ENCODE measurements around the gene SUGT1.

DNA sequence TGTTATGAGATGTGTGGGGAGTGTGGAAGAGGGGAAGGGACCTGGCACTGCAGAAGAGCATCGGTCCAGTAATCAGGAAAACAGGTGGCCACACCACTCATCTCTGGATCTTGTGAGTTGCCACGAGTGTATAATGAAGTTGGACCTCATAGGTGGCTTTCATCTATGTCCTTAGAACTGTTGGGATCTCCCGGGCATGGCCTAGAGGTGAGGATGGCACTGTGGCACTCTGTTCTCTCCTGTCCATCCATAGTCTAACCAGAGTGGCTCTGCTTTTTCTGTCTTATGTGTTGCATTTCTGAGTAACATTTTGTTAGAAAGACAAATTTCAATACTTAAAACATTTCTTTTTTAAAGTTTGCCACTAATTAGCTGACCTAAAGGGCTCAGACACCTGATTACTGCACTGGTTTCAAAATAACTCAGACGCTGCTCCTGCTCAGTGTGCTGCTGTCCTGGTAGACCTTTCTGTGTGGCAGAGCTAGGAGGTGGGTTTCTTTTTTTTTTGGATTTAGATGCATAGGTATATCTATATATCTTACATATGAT lies 81.5 kb downstream of the SUGT1 start:
- TF ChIP-seq, protein P1, sequence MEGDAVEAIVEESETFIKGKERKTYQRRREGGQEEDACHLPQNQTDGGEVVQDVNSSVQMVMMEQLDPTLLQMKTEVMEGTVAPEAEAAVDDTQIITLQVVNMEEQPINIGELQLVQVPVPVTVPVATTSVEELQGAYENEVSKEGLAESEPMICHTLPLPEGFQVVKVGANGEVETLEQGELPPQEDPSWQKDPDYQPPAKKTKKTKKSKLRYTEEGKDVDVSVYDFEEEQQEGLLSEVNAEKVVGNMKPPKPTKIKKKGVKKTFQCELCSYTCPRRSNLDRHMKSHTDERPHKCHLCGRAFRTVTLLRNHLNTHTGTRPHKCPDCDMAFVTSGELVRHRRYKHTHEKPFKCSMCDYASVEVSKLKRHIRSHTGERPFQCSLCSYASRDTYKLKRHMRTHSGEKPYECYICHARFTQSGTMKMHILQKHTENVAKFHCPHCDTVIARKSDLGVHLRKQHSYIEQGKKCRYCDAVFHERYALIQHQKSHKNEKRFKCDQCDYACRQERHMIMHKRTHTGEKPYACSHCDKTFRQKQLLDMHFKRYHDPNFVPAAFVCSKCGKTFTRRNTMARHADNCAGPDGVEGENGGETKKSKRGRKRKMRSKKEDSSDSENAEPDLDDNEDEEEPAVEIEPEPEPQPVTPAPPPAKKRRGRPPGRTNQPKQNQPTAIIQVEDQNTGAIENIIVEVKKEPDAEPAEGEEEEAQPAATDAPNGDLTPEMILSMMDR (IDR thresholded peaks at IDR 0.05; ENCODE audit: low read depth, low read length) = no peak
- no peak for TF ChIP-seq EZH2phosphoT487 (IDR thresholded peaks at IDR 0.05; ENCODE audit: low read depth)

Measured in OCI-LY3 (cell line).